ENCODE results near the gene USH1C.

DNA sequence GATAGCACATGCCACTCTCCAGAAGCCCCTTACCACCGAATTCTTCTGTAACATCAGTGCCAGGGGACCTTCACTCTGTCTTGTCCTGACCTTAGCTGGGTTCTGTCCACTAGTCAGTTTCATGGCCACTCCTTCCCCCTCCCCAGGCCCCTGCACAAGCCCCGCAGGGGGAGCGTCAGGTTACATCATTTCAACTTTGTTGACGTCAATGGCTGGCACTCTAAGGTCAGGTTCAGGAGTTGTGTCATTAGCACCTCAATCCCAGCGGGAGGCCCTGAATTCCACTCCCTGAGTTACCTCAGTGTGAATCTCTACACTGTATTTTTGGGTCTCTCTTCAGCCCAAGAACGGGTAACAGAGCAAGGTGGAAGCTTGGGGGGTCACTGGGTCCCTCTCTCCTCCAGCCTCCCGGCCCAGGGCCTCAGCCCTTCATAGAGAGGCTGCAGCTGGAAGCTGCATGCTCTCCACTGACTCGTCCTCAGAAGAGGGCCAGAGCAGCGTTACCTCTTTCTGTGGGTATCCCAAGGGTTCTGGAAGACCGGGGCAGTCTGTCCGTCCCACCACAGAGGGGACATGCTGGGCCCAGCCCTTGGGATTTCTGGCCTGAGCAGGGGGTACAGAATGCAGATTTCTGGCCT is 10.3 kb downstream of the USH1C start:
- TF ChIP-seq BACH2 (CRISPR knock-in tag; IDR thresholded peaks at IDR 0.05; ENCODE audit: borderline replicate concordance) (no peak), ZFP30 (CRISPR knock-in tag; IDR thresholded peaks at IDR 0.05) (no peak), ZC3H10 (CRISPR knock-in tag; IDR thresholded peaks at IDR 0.05) (no peak), OSR1 (CRISPR knock-in tag; IDR thresholded peaks at IDR 0.05) (no peak)
- TF ChIP-seq, protein P1, sequence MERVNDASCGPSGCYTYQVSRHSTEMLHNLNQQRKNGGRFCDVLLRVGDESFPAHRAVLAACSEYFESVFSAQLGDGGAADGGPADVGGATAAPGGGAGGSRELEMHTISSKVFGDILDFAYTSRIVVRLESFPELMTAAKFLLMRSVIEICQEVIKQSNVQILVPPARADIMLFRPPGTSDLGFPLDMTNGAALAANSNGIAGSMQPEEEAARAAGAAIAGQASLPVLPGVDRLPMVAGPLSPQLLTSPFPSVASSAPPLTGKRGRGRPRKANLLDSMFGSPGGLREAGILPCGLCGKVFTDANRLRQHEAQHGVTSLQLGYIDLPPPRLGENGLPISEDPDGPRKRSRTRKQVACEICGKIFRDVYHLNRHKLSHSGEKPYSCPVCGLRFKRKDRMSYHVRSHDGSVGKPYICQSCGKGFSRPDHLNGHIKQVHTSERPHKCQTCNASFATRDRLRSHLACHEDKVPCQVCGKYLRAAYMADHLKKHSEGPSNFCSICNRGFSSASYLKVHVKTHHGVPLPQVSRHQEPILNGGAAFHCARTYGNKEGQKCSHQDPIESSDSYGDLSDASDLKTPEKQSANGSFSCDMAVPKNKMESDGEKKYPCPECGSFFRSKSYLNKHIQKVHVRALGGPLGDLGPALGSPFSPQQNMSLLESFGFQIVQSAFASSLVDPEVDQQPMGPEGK (CRISPR knock-in tag; IDR thresholded peaks at IDR 0.05; ENCODE audit: borderline replicate concordance) = no peak
- TF ChIP-seq, protein P2, sequence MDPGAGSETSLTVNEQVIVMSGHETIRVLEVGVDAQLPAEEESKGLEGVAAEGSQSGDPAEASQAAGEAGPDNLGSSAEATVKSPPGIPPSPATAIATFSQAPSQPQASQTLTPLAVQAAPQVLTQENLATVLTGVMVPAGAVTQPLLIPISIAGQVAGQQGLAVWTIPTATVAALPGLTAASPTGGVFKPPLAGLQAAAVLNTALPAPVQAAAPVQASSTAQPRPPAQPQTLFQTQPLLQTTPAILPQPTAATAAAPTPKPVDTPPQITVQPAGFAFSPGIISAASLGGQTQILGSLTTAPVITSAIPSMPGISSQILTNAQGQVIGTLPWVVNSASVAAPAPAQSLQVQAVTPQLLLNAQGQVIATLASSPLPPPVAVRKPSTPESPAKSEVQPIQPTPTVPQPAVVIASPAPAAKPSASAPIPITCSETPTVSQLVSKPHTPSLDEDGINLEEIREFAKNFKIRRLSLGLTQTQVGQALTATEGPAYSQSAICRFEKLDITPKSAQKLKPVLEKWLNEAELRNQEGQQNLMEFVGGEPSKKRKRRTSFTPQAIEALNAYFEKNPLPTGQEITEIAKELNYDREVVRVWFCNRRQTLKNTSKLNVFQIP (CRISPR knock-in tag; IDR thresholded peaks at IDR 0.05; ENCODE audit: borderline replicate concordance, low read depth) = no peak

All from SK-N-SH treated with all-trans-retinoic acid at 6 μM for 48 hours (cell line).